Fibroblast of lung (primary cell): ENCODE results near the gene REM1. TPM values are rescaled to one million over a fixed set of nuclear protein-coding genes. Genes with fewer than 3 reads are reported as not detected.

Experiments used
- DNase-seq, 2 donors: peaks; one replicate each; pipeline versions ENCODE4 v3.0.0 to v3.0.0-alpha.2; 2010; ENCODE audit warnings: low read depth in 2 of 2
- H2AFZ ChIP-seq: 2 replicates; pipeline ENCODE4 v1.5.1; 2012; ENCODE audit warnings: low read length, control low read depth, inconsistent platforms
- H3K27ac ChIP-seq: 2 replicates; pipeline ENCODE4 v1.5.1; 2011; ENCODE audit warnings: low read length, control low read depth; ENCODE audit not compliant: insufficient read depth
- H3K27me3 ChIP-seq: 2 replicates; pipeline ENCODE4 v1.5.1; 2011; ENCODE audit warnings: mild to moderate bottlenecking, low read length; ENCODE audit not compliant: control insufficient read depth, insufficient read depth
- H3K36me3 ChIP-seq: 2 replicates; pipeline ENCODE4 v1.5.1; 2011; ENCODE audit warnings: low read length; ENCODE audit not compliant: control insufficient read depth, insufficient read depth
- H3K4me1 ChIP-seq: 2 replicates; pipeline ENCODE4 v1.5.1; 2011; ENCODE audit warnings: low read length; ENCODE audit not compliant: control insufficient read depth, insufficient read depth; ENCODE audit errors: extremely low read depth
- H3K4me2 ChIP-seq: 2 replicates; pipeline ENCODE4 v1.5.1; 2011; ENCODE audit warnings: low read length, control low read depth; ENCODE audit not compliant: insufficient read depth; ENCODE audit errors: extremely low read depth
- H3K4me3 ChIP-seq, 4 experiments: fragments of 200-600 bp in 1 of 4; sonication (generic) in 1 of 4; replicated peaks in 1 of 4; 2 replicates each; pipeline ENCODE4 v1.5.1; 2011 to 2016; ENCODE audit warnings: low read length in 4 of 4, low read depth in 3 of 4, mild to moderate bottlenecking in 3 of 4, control low read depth in 2 of 4, inconsistent platforms in 1 of 4, mixed read lengths in 1 of 4; ENCODE audit not compliant: insufficient read depth in 1 of 4; ENCODE audit errors: control extremely low read depth in 1 of 4
- H3K79me2 ChIP-seq: 2 replicates; pipeline ENCODE4 v1.5.1; 2012; ENCODE audit warnings: mild to moderate bottlenecking, low read length, inconsistent platforms; ENCODE audit not compliant: control insufficient read depth, insufficient read depth
- H3K9ac ChIP-seq: 2 replicates; pipeline ENCODE4 v1.5.1; 2011; ENCODE audit warnings: mild to moderate bottlenecking, low read length, control low read depth; ENCODE audit not compliant: insufficient read depth
- H3K9me3 ChIP-seq: 2 replicates; pipeline ENCODE4 v1.5.1; 2012; ENCODE audit warnings: low read depth, low read length; ENCODE audit not compliant: control insufficient read depth, insufficient read depth
- H4K20me1 ChIP-seq: 2 replicates; pipeline ENCODE4 v1.5.1; 2011; ENCODE audit warnings: low read length; ENCODE audit not compliant: control insufficient read depth, insufficient read depth; ENCODE audit errors: extremely low read depth
- CTCF ChIP-seq, 2 donors: IDR thresholded peaks in 1 of 2; conservative IDR thresholded peaks in 1 of 2; 1 replicate in 1 of 2; 2 replicates in 1 of 2; pipeline ENCODE4 v1.5.1; 2011 to 2012; ENCODE audit warnings: low read length in 2 of 2, control low read depth in 1 of 2, inconsistent platforms in 1 of 2, low read depth in 1 of 2, mild to moderate bottlenecking in 1 of 2
- EZH2 ChIP-seq: IDR thresholded peaks from 2 replicates; pipeline ENCODE4 v1.5.1; 2012; ENCODE audit warnings: low read length, control low read depth, mild to moderate bottlenecking; ENCODE audit errors: missing control alignments
- polyA plus RNA-seq, 2 donors: library from polyadenylated mRNA; depleted of rRNA in 1 of 2; stranded (reverse) in 1 of 2; unstranded in 1 of 2; fragments of >200 nt; gene quantifications; 2 replicates each; pipeline ENCODE4 v1.2.1, GENCODE V29; 2011 to 2012; ENCODE audit warnings: missing spikeins in 1 of 2
- total RNA-seq: library from RNA; depleted of rRNA; stranded (reverse); fragments of >200 nt; gene quantifications from 2 replicates; pipeline ENCODE4 v1.2.1, GENCODE V29; 2014

Gene REM1
- total and polyA plus RNA-seq, 2 donors (not counting 1 experiment from before 2014, with no cell fraction given) = not detected

- H2AFZ ChIP-seq = no peak overlapping the region
- H3K9ac ChIP-seq = no peak overlapping the region
- no peak overlapping the region for H3K4me2 ChIP-seq
- H3K27me3 ChIP-seq = no peaks in the 10 kb centered on the region
- no peak overlapping the region for H3K27ac ChIP-seq
- no peaks in the 10 kb centered on the region for H3K9me3 ChIP-seq
- no peak overlapping the region for H3K4me3 ChIP-seq
- no peak for DNase-seq
- peaks cover 2% of the 10 kb centered on the region for H3K36me3 ChIP-seq
- no peak for TF ChIP-seq EZH2
- no peak for TF ChIP-seq CTCF (conservative IDR thresholded peaks at IDR 0.05 in 1 of 2, IDR thresholded peaks at IDR 0.05 in 1 of 2; ENCODE audit: low read depth in 1 of 2, low read length in 2 of 2)
- H4K20me1 ChIP-seq = no peaks in the 10 kb centered on the region
- H3K79me2 ChIP-seq = peaks cover 70% of the 10 kb centered on the region
- H3K4me1 ChIP-seq = no peaks in the 10 kb centered on the region
These were observed 47.6 kb downstream of the REM1 start for GRCh38 chr20:31522731-31523130.

- Histone ChIP-seq H3K27me3 (no peaks in the 10 kb centered on the region), H4K20me1 (no peaks in the 10 kb centered on the region), H2AFZ (no peak overlapping the region), H3K4me2 (no peak overlapping the region), H3K4me3 (no peak overlapping the region), H3K27ac (no peak overlapping the region), H3K36me3 (peaks cover 5% of the 10 kb centered on the region), H3K9ac (no peak overlapping the region), H3K4me1 (no peaks in the 10 kb centered on the region), H3K79me2 (peaks cover 63% of the 10 kb centered on the region), H3K9me3 (no peaks in the 10 kb centered on the region)
- DNase-seq = peak; percentile 59 to 74
- TF ChIP-seq CTCF (conservative IDR thresholded peaks at IDR 0.05 in 1 of 2, IDR thresholded peaks at IDR 0.05 in 1 of 2; ENCODE audit: low read depth in 1 of 2, low read length in 2 of 2) (no peak), EZH2 (no peak)
These were observed 48.5 kb downstream of the REM1 start for GRCh38 chr20:31523361-31524283.

GRCh38 chr20:31527266-31527665 lies 52.2 kb downstream of the REM1 start:
- no peak for DNase-seq
- Histone ChIP-seq H3K27ac (no peak overlapping the region), H3K36me3 (peaks cover 8% of the 10 kb centered on the region), H3K27me3 (no peaks in the 10 kb centered on the region), H3K79me2 (peaks cover 38% of the 10 kb centered on the region), H4K20me1 (no peaks in the 10 kb centered on the region), H3K4me3 (no peak overlapping the region), H2AFZ (no peak overlapping the region), H3K4me1 (no peaks in the 10 kb centered on the region), H3K9ac (no peak overlapping the region), H3K4me2 (no peak overlapping the region), H3K9me3 (no peaks in the 10 kb centered on the region)
- TF ChIP-seq EZH2 (no peak), CTCF (conservative IDR thresholded peaks at IDR 0.05 in 1 of 2, IDR thresholded peaks at IDR 0.05 in 1 of 2; ENCODE audit: low read depth in 1 of 2, low read length in 2 of 2) (no peak)

Other genes with a start within 250 kb of the REM1 start
- not detected in 2 replicates for gene DEFB115, start 217.6 kb upstream of the REM1 start, total RNA-seq
- gene DEFB115, start 217.6 kb upstream of the REM1 start, polyA plus RNA-seq = not detected in 2 replicates
- not detected in 2 replicates for gene DEFB116, start 166.7 kb upstream of the REM1 start, total RNA-seq
- gene DEFB116, start 166.7 kb upstream of the REM1 start, polyA plus RNA-seq = not detected in 2 replicates
- gene DEFB118, start 106.7 kb upstream of the REM1 start, total RNA-seq = not detected in 2 replicates
- not detected in 2 replicates for gene DEFB118, start 106.7 kb upstream of the REM1 start, polyA plus RNA-seq
- gene DEFB119, start 84.7 kb upstream of the REM1 start, total RNA-seq = not detected in 2 replicates
- not detected in 2 replicates for gene DEFB119, start 84.7 kb upstream of the REM1 start, polyA plus RNA-seq
- gene DEFB121, start 69.1 kb upstream of the REM1 start, total RNA-seq = not detected in 2 replicates
- not detected in 2 replicates for gene DEFB121, start 69.1 kb upstream of the REM1 start, polyA plus RNA-seq
- not detected in 2 replicates for gene DEFB123, start 34.7 kb upstream of the REM1 start, total RNA-seq
- not detected in 2 replicates for gene DEFB123, start 34.7 kb upstream of the REM1 start, polyA plus RNA-seq
- not detected in 2 replicates for gene DEFB124, start 161 bp upstream of the REM1 start, total RNA-seq
- not detected in 2 replicates for gene DEFB124, start 161 bp upstream of the REM1 start, polyA plus RNA-seq
- gene HM13, start 39.2 kb downstream of the REM1 start, total RNA-seq = 41.9 and 52.5 TPM in 2 replicates
- 153 and 157 TPM in 2 replicates for gene HM13, start 39.2 kb downstream of the REM1 start, polyA plus RNA-seq
- 27.4 and 31.1 TPM in 2 replicates for gene ID1, start 130.0 kb downstream of the REM1 start, total RNA-seq
- 14.5 and 62.4 TPM in 2 replicates for gene ID1, start 130.0 kb downstream of the REM1 start, polyA plus RNA-seq
- not detected in 2 replicates for gene COX4I2, start 162.6 kb downstream of the REM1 start, total RNA-seq
- gene COX4I2, start 162.6 kb downstream of the REM1 start, polyA plus RNA-seq = not detected in 2 replicates
- gene BCL2L1, start 247.6 kb downstream of the REM1 start, total RNA-seq = 50.8 and 77.1 TPM in 2 replicates
- gene BCL2L1, start 247.6 kb downstream of the REM1 start, polyA plus RNA-seq = 61.8 and 107 TPM in 2 replicates